Measurements from ENCODE around the gene DIP2C. TPM values are rescaled to one million over a fixed set of nuclear protein-coding genes. Genes with fewer than 3 reads are reported as not detected.
"Not testable (repeated sequence)": the region's sequence is repeated elsewhere in the genome, so short reads cannot be mapped to it uniquely, and the experiment has no call there.

Gene DIP2C
- 4.0 and 5.3 TPM in 2 replicates for total RNA-seq (2014; rRNA removed; shearing (Covaris generic))
- 4.0 and 4.4 TPM in 2 replicates for polyA plus RNA-seq (2014; cell fraction: nucleus; rRNA removed)

- DNase-seq (ENCODE audit: extremely low read depth, low read depth), result peak; percentile 43
These were observed at the start of gene DIP2C for GRCh38 chr10:689452-690371. Gene DIP2C (minus strand): TSS chr10:689668. CDS start chr10:689578, 90 bp downstream.

GRCh38 chr10:734481-734880 is 45.0 kb upstream of the DIP2C start:
- no peak for DNase-seq (ENCODE audit: extremely low read depth, low read depth)

- DNase-seq (ENCODE audit: extremely low read depth, low read depth), result no peak
These were observed 43.6 kb upstream of the DIP2C start for GRCh38 chr10:733086-733485.

- DNase-seq (ENCODE audit: extremely low read depth, low read depth), result no peak
These were observed 39.7 kb upstream of the DIP2C start for GRCh38 chr10:729213-729612.

- no peak for DNase-seq (ENCODE audit: extremely low read depth, low read depth)
These were observed 39.1 kb upstream of the DIP2C start for GRCh38 chr10:728603-729002.

GRCh38 chr10:727162-727790 is 37.8 kb upstream of the DIP2C start:
- DNase-seq (ENCODE audit: extremely low read depth, low read depth), result no peak

- no peak for DNase-seq (ENCODE audit: extremely low read depth, low read depth)
These were observed 36.3 kb upstream of the DIP2C start for GRCh38 chr10:725786-726185.

- no peak for DNase-seq (ENCODE audit: extremely low read depth, low read depth)
These were observed 35.8 kb upstream of the DIP2C start for GRCh38 chr10:725302-725701.

- DNase-seq (ENCODE audit: extremely low read depth, low read depth), result no peak
These were observed 34.5 kb upstream of the DIP2C start for GRCh38 chr10:723973-724372.

- no peak for DNase-seq (ENCODE audit: extremely low read depth, low read depth)
These were observed 33.0 kb upstream of the DIP2C start for GRCh38 chr10:722281-723060.

GRCh38 chr10:718143-718700 is 28.8 kb upstream of the DIP2C start:
- no peak for DNase-seq (ENCODE audit: extremely low read depth, low read depth)

GRCh38 chr10:717458-717857 is 28.0 kb upstream of the DIP2C start:
- DNase-seq (ENCODE audit: extremely low read depth, low read depth), result no peak

- DNase-seq (ENCODE audit: extremely low read depth, low read depth), result no peak
These were observed 27.4 kb upstream of the DIP2C start for GRCh38 chr10:716821-717220.

GRCh38 chr10:714214-714613 is 24.7 kb upstream of the DIP2C start:
- DNase-seq (ENCODE audit: extremely low read depth, low read depth), result no peak

GRCh38 chr10:712575-712974 is 23.1 kb upstream of the DIP2C start:
- no peak for DNase-seq (ENCODE audit: extremely low read depth, low read depth)

GRCh38 chr10:712089-712488 is 22.6 kb upstream of the DIP2C start:
- DNase-seq (ENCODE audit: extremely low read depth, low read depth), result no peak

GRCh38 chr10:707861-708260 is 18.4 kb upstream of the DIP2C start:
- DNase-seq (ENCODE audit: extremely low read depth, low read depth), result no peak

- DNase-seq (ENCODE audit: extremely low read depth, low read depth), result no peak
These were observed 18.0 kb upstream of the DIP2C start for GRCh38 chr10:707456-707855.

GRCh38 chr10:703118-703517 is 13.7 kb upstream of the DIP2C start:
- no peak for DNase-seq (ENCODE audit: extremely low read depth, low read depth)

GRCh38 chr10:700183-700582 is 10.7 kb upstream of the DIP2C start:
- not testable (repeated sequence) for DNase-seq (ENCODE audit: extremely low read depth, low read depth)
